ENCODE data around the gene SLC22A5. TPM values are rescaled to one million over a fixed set of nuclear protein-coding genes. Genes with fewer than 3 reads are reported as not detected.

SLC22A5 gene
- total and polyA plus RNA-seq, 9 of the 15 experiments (the other 6 are each of a cell fraction or from before 2014, with no cell fraction given): 3.0 to 16.6 (median 8.3) TPM

GRCh38 chr5:132425009-132425937, 55.8 kb downstream of the SLC22A5 start (continued):
- TF ChIP-seq, protein P1, sequence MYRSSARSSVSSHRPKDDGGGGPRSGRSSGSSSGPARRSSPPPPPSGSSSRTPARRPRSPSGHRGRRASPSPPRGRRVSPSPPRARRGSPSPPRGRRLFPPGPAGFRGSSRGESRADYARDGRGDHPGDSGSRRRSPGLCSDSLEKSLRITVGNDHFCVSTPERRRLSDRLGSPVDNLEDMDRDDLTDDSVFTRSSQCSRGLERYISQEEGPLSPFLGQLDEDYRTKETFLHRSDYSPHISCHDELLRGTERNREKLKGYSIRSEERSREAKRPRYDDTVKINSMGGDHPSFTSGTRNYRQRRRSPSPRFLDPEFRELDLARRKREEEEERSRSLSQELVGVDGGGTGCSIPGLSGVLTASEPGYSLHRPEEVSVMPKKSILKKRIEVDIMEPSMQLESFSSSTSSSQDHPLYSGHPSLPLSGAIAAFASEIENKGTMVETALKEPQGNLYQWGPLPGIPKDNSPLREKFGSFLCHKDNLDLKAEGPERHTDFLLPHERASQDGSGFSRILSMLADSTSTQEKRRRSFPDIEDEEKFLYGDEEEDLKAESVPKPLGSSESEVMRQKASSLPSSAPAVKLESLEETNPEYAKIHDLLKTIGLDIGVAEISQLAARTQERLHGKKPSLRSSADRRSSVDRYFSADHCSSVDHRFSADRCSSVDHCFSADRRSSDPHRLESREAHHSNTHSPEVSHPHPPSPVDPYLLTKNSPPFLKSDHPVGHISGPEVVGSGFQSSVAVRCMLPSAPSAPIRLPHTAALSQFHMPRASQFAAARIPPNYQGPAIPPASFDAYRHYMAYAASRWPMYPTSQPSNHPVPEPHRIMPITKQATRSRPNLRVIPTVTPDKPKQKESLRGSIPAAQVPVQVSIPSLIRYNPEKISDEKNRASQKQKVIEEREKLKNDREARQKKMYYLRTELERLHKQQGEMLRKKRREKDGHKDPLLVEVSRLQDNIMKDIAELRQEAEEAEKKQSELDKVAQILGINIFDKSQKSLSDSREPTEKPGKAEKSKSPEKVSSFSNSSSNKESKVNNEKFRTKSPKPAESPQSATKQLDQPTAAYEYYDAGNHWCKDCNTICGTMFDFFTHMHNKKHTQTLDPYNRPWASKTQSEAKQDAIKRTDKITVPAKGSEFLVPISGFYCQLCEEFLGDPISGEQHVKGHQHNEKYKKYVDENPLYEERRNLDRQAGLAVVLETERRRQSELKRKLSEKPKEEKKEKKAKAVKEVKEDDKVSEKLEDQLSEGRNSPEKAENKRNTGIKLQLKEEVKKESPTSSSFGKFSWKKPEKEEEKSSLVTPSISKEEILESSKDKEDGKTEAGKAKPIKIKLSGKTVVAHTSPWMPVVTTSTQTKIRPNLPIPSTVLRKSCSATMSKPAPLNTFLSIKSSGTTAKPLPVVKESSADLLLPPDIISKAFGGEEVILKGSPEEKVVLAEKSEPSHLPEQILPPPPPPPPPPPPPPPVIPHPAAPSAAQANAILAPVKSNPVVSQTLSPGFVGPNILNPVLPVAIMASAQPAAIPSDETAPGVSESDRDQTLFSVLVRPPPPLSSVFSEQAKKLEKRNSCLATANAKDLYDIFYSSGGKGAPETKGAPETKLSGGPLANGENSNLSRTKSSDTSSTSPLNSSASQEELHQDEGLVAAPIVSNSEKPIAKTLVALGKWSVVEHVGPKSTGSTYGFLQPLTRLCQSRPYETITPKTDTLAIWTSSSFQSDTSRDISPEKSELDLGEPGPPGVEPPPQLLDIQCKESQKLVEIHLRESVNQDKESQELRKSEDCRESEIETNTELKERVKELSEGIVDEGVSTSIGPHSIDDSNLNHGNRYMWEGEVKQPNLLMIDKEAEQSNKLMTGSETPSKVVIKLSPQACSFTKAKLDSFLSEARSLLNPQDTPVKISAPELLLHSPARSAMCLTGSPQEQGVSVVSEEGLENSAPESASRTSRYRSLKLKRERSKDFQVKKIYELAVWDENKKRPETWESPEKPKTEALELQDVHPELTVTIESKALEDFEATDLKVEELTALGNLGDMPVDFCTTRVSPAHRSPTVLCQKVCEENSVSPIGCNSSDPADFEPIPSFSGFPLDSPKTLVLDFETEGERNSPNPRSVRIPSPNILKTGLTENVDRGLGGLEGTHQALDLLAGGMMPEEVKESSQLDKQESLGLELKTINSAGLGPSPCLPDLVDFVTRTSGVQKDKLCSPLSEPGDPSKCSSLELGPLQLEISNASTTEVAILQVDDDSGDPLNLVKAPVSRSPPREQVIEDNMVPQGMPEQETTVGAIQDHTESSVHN (IDR thresholded peaks at IDR 0.05; ENCODE audit: borderline replicate concordance in 1 of 2, low read depth in 1 of 2): no peak
- TF ChIP-seq ZNF263 (CRISPR knock-in tag; IDR thresholded peaks at IDR 0.05; ENCODE audit: borderline replicate concordance) (peak; percentile 85), ZSCAN32 (CRISPR knock-in tag; IDR thresholded peaks at IDR 0.05) (no peak), ZBTB9 (CRISPR knock-in tag; IDR thresholded peaks at IDR 0.05) (peak; percentile 77; the same call in 1 of the 2 replicates), ID3 (CRISPR knock-in tag; IDR thresholded peaks at IDR 0.05) (no peak), ID3 (tag; IDR thresholded peaks at IDR 0.05) (no peak), ZNF551 (CRISPR knock-in tag; IDR thresholded peaks at IDR 0.05) (no peak), NFE2 (IDR thresholded peaks at IDR 0.05; ENCODE audit: low read depth) (peak; percentile 73), BRD9 (IDR thresholded peaks at IDR 0.05; ENCODE audit: low read depth, partially characterized antibody) (no peak), MCM3 (IDR thresholded peaks at IDR 0.05) (no peak), ZBTB43 (CRISPR knock-in tag; IDR thresholded peaks at IDR 0.05) (no peak), NR2C1 (IDR thresholded peaks at IDR 0.05) (no peak), NR2C1 (tag; IDR thresholded peaks at IDR 0.05) (peak; percentile 14; the same call in 1 of the 2 replicates)
- TF ChIP-seq, protein P2, sequence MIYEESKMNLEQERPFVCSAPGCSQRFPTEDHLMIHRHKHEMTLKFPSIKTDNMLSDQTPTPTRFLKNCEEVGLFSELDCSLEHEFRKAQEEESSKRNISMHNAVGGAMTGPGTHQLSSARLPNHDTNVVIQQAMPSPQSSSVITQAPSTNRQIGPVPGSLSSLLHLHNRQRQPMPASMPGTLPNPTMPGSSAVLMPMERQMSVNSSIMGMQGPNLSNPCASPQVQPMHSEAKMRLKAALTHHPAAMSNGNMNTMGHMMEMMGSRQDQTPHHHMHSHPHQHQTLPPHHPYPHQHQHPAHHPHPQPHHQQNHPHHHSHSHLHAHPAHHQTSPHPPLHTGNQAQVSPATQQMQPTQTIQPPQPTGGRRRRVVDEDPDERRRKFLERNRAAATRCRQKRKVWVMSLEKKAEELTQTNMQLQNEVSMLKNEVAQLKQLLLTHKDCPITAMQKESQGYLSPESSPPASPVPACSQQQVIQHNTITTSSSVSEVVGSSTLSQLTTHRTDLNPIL (CRISPR knock-in tag; IDR thresholded peaks at IDR 0.05): no peak
